NCI-H82 treated with DMSO at 0.1 percent for 48 hours (cell line): ENCODE measurements around the gene ATP7B.

Experiments
- DNase-seq: peaks from one replicate; lab custom pipeline; 2025; ENCODE audit not compliant: unreplicated experiment; lab: John Stamatoyannopoulos, UW

Gene ATP7B

GRCh38 chr13:51978796-51979556 lies 32.3 kb downstream of the ATP7B start:
- DNase-seq = no peak

GRCh38 chr13:51977625-51978024 lies 33.6 kb downstream of the ATP7B start:
- no peak for DNase-seq

- DNase-seq = no peak
Observed at GRCh38 chr13:51976890-51977289, 34.4 kb downstream of the ATP7B start.

- DNase-seq = no peak
Observed at GRCh38 chr13:51976423-51976822, 34.8 kb downstream of the ATP7B start.

- DNase-seq = no peak
Observed at GRCh38 chr13:51974482-51974881, 36.8 kb downstream of the ATP7B start.

- DNase-seq = no peak
Observed at GRCh38 chr13:51971520-51972426, 39.5 kb downstream of the ATP7B start.

GRCh38 chr13:51970349-51970748 lies 40.9 kb downstream of the ATP7B start:
- DNase-seq = no peak

GRCh38 chr13:51967482-51968446 lies 43.5 kb downstream of the ATP7B start:
- DNase-seq = no peak

GRCh38 chr13:51966186-51966585 lies 45.1 kb downstream of the ATP7B start:
- DNase-seq = no peak

GRCh38 chr13:51961493-51962403 lies 49.5 kb downstream of the ATP7B start:
- no peak for DNase-seq

GRCh38 chr13:51960766-51961165 lies 50.5 kb downstream of the ATP7B start:
- no peak for DNase-seq

GRCh38 chr13:51959773-51960172 lies 51.5 kb downstream of the ATP7B start:
- DNase-seq = no peak

- no peak for DNase-seq
Observed at GRCh38 chr13:51958217-51958547, 53.1 kb downstream of the ATP7B start.

- DNase-seq = no peak
Observed at GRCh38 chr13:51957377-51958216, 53.7 kb downstream of the ATP7B start.

GRCh38 chr13:51956717-51957116 lies 54.5 kb downstream of the ATP7B start:
- no peak for DNase-seq

- DNase-seq = no peak
Observed at GRCh38 chr13:51955816-51956603, 55.2 kb downstream of the ATP7B start.

- DNase-seq = no peak
Observed at GRCh38 chr13:51955281-51955771, 55.9 kb downstream of the ATP7B start.
